Activated B cell treated with CpG ODN at 0.5 μM for 24 hours (primary cell): ENCODE data around the gene PML. TPM values are rescaled to one million over a fixed set of nuclear protein-coding genes. Genes with fewer than 3 reads are reported as not detected.

Experiments
- ATAC-seq: fragments of 200-7000 bp; cut with Tn5 transposase; one replicate; pipeline ENCODE4 v1.10.0; 2021; ENCODE audit warnings: low read depth, mild to moderate bottlenecking, moderate library complexity
- CTCF ChIA-PET: fragments of 350-600 bp; sonication (Branson Sonifier 250); formaldehyde crosslinking; loops from one replicate; lab custom pipeline; 2021; ENCODE audit warnings: antibody characterized with exemption; lab: Charles Lee
- POLR2A ChIA-PET: fragments of 350-600 bp; sonication (Branson Sonifier 250); formaldehyde crosslinking; loops from one replicate; lab custom pipeline; 2021; ENCODE audit warnings: antibody characterized with exemption; lab: Charles Lee
- DNase-seq: peaks from one replicate; pipeline ENCODE4 v3.0.0; 2022
- H3K27ac Mint-ChIP-seq: one replicate; pipeline ENCODE4 v1.8.0; 2020; ENCODE audit warnings: mixed read lengths
- H3K27me3 Mint-ChIP-seq: one replicate; pipeline ENCODE4 v1.8.0; 2021; ENCODE audit warnings: mixed read lengths
- H3K36me3 Mint-ChIP-seq: one replicate; pipeline ENCODE4 v1.8.0; 2021; ENCODE audit warnings: low read depth, mixed read lengths
- H3K4me1 Mint-ChIP-seq: one replicate; pipeline ENCODE4 v1.8.0; 2021; ENCODE audit warnings: mixed read lengths
- H3K4me3 Mint-ChIP-seq: one replicate; pipeline ENCODE4 v1.8.0; 2020; ENCODE audit warnings: mild to moderate bottlenecking, mixed read lengths
- H3K9me3 Mint-ChIP-seq: one replicate; pipeline ENCODE4 v1.8.0; 2020; ENCODE audit warnings: mixed read lengths
- intact Hi-C: fragments of 100-400 bp; cut with micrococcal nuclease; formaldehyde crosslinking; loops from one replicate; pipeline ENCODE4 v1.15.1; 2024
- total RNA-seq: library from RNA; stranded (reverse); gene quantifications from 2 replicates; pipeline ENCODE4 v1.2.3, GENCODE V29; 2022
- TF ChIP-seq, protein P1 (sequence below): fragments of 200-600 bp; IDR thresholded peaks from one replicate; pipeline ENCODE4 v1.8.0; 2022; ENCODE audit warnings: antibody characterized with exemption, mild to moderate bottlenecking

PML gene
- total RNA-seq, 1 donor from 2014 or later, result 62.4 TPM

DNA sequence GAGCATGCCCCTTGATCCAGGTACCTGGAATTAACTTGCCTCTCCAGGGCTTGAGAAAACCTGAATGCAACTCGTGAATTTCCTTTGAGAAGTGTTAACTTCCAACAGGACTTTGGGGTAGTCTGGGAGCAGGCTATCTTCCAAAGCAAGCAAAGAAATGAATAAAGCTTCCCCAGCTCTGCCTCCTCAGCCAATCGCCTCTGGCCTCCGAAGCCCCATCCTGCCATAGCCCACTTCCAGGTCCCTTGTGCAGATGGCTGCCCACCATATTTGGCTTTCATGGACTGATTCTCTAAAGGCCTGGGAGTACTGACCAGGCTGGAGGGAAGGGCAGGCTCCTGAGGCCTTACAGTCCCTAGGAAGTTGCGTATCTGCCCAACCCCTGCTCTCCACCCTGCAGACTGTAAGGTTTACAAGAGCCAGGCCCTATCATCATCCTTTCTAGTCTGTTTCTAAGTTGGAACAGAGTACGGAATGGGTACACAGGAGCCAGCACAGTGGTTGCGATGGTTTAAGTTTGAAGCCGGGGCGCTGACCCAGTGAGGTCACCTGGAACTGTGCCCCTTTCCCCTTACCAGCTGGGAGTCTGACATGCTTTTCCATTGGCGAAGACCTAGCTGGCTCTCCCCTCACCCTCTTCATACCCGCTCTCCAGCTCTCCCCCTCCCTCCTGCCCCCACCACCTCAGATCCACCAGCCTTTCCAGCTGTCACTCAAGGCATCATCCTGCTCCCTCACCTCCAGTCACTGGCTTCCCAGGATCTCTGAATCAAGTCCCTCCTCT is 1.1 kb upstream of the PML start:
- DNase-seq (no peak), ATAC-seq (no peak)
- H3K9me3 Mint-ChIP-seq, result no peaks in the 10 kb centered on the region
- peaks cover 64% of the 10 kb centered on the region for H3K4me1 Mint-ChIP-seq
- H3K27ac Mint-ChIP-seq, result peak overlapping the region; percentile 91
- POLR2A ChIA-PET, result interaction anchor here (0.5 to 3.4 kb wide), 4 partner anchors 10 to 21 kb away, joined by 4 to 39 read pairs (median 4); no protein-coding TSS in a partner anchor
- intact Hi-C loops, result loop anchor here (5.0 kb wide), 2 partner anchors 469 to 789 kb away; partner anchors contain the start of genes CSK and UBL7
- no peaks in the 10 kb centered on the region for H3K27me3 Mint-ChIP-seq
- TF ChIP-seq, protein P1, sequence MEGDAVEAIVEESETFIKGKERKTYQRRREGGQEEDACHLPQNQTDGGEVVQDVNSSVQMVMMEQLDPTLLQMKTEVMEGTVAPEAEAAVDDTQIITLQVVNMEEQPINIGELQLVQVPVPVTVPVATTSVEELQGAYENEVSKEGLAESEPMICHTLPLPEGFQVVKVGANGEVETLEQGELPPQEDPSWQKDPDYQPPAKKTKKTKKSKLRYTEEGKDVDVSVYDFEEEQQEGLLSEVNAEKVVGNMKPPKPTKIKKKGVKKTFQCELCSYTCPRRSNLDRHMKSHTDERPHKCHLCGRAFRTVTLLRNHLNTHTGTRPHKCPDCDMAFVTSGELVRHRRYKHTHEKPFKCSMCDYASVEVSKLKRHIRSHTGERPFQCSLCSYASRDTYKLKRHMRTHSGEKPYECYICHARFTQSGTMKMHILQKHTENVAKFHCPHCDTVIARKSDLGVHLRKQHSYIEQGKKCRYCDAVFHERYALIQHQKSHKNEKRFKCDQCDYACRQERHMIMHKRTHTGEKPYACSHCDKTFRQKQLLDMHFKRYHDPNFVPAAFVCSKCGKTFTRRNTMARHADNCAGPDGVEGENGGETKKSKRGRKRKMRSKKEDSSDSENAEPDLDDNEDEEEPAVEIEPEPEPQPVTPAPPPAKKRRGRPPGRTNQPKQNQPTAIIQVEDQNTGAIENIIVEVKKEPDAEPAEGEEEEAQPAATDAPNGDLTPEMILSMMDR, result no peak
- peak overlapping the region; percentile 91 for H3K4me3 Mint-ChIP-seq
- peaks cover 21% of the 10 kb centered on the region for H3K36me3 Mint-ChIP-seq
- CTCF ChIA-PET, result interaction anchor here (0.8 to 2.1 kb wide), 7 partner anchors 10 to 56 kb away, joined by 3 to 17 read pairs (median 3); no protein-coding TSS in a partner anchor

DNA sequence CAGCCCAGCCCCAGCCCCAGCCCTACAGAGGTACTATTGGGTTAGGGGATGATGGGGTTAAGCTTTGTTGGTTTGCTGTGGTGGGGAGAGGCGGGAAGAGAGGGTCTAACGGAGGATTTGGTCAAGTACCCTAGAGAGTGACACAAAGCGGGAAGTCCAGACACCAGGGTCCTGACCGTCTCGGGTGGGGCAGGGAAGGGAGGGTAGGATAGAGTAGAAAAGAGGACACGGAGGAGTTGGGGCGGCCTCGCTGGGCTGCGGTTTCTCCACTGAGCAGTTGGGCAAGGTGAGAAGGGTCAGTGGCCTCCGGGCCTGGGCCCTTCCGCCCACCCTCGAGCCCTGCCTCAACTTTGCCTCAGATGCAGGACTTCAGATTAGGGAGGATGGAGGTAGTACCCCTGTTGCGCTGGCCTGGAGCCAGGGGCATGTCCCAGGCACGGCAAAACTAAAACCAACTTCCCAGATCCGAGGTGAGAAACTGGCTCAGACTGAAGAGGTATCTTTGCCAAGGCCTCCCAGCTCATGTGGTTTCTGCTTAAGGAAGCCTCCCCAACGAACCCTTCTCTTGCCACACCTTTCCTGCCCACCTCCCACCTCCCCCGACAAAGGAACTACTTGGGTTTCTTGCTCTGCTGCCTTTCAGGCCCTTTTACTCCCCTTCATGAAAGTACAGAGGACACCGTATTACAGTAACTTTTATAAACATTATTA is 551 bp downstream of the PML start:
- Mint-ChIP-seq H3K9me3 (no peaks in the 10 kb centered on the region), H3K27me3 (no peaks in the 10 kb centered on the region), H3K27ac (peak overlapping the region; percentile 91), H3K4me3 (peak overlapping the region; percentile 91), H3K4me1 (peaks cover 69% of the 10 kb centered on the region), H3K36me3 (peaks cover 32% of the 10 kb centered on the region)
- CTCF ChIA-PET, result interaction anchor here (0.7 to 2.1 kb wide), 6 partner anchors 10 to 54 kb away, joined by 3 to 17 read pairs (median 5); no protein-coding TSS in a partner anchor
- TF ChIP-seq, protein P1, result no peak
- POLR2A ChIA-PET, result interaction anchor here (0.9 to 3.4 kb wide), 6 partner anchors 12 to 546 kb away, joined by 3 to 39 read pairs (median 4); no protein-coding TSS in a partner anchor
- intact Hi-C loops, result loop anchor here (1.0 to 5.0 kb wide), 5 partner anchors 467 to 1460 kb away; partner anchors contain the start of genes CLK3, CSK and UBL7
- ATAC-seq (no peak), DNase-seq (no peak)

DNA sequence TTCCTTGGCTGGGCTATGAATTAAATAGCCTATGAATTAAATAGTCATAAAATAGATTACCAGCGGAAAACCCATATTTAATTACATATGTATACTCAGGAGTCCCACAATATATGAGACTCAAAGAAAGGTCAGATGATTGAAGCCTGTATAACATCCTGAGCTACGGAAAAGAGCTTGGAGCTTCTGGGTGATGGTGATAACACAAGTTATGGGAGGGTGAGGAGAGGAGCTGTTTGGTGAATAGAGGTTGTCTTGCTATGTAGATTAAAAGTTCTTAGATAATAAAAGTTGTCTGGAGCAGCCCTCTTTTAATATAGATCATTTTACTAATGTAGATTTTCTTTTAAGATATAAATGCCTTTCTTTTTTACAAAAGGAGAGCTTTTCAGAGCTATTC is 1.8 kb downstream of the PML start:
- Mint-ChIP-seq H3K36me3 (peaks cover 36% of the 10 kb centered on the region), H3K27me3 (no peaks in the 10 kb centered on the region), H3K27ac (peak overlapping the region; percentile 91), H3K4me3 (peak overlapping the region; percentile 91), H3K4me1 (peaks cover 71% of the 10 kb centered on the region), H3K9me3 (no peaks in the 10 kb centered on the region)
- ChIA-PET POLR2A (interaction anchor here (3.4 kb wide), 1 partner anchor 10 kb away, joined by 39 read pairs; no protein-coding TSS in a partner anchor), CTCF (interaction anchor here (1.0 to 1.5 kb wide), 2 partner anchors 11 to 24 kb away, joined by 4 to 11 read pairs; no protein-coding TSS in a partner anchor)
- intact Hi-C loops, result no loop called here
- TF ChIP-seq, protein P1, result no peak
- ATAC-seq (no peak), DNase-seq (no peak)

DNA sequence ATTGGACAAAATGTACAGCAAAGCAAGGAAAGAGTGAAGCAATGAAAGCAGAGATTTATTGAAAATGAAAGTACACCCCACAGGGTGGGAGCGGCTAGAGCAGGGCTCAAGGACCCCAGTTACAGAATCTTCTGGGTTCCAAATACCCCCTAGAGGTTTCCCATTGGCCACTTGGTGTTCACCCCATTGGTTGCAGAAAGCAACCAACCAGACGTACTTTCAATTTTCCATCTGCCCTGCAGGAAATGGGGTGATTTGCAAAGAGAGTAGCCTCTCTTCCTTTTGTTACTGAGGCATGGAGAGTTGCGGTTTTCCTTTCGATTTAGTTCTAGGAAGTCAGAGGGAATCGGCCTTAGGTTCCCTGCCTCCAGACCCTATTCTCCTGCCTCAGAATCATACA is 2.4 kb downstream of the PML start:
- intact Hi-C loops, result loop anchor here (1.0 kb wide), 1 partner anchor 10 kb away; no protein-coding TSS in a partner anchor
- peaks cover 36% of the 10 kb centered on the region for H3K36me3 Mint-ChIP-seq
- H3K9me3 Mint-ChIP-seq, result no peaks in the 10 kb centered on the region
- peaks cover 72% of the 10 kb centered on the region for H3K4me1 Mint-ChIP-seq
- ChIA-PET CTCF (interaction anchor here (1.5 kb wide), 1 partner anchor 25 kb away, joined by 11 read pairs; no protein-coding TSS in a partner anchor), POLR2A (interaction anchor here (3.4 kb wide), 1 partner anchor 10 kb away, joined by 39 read pairs; no protein-coding TSS in a partner anchor)
- no peak for DNase-seq
- no peaks in the 10 kb centered on the region for H3K27me3 Mint-ChIP-seq
- peak overlapping the region; percentile 91 for H3K4me3 Mint-ChIP-seq
- no peak for ATAC-seq
- TF ChIP-seq, protein P1, result no peak
- H3K27ac Mint-ChIP-seq, result peak overlapping the region; percentile 91
